ENCODE data around the gene PRDM16.

PRDM16 gene

DNA sequence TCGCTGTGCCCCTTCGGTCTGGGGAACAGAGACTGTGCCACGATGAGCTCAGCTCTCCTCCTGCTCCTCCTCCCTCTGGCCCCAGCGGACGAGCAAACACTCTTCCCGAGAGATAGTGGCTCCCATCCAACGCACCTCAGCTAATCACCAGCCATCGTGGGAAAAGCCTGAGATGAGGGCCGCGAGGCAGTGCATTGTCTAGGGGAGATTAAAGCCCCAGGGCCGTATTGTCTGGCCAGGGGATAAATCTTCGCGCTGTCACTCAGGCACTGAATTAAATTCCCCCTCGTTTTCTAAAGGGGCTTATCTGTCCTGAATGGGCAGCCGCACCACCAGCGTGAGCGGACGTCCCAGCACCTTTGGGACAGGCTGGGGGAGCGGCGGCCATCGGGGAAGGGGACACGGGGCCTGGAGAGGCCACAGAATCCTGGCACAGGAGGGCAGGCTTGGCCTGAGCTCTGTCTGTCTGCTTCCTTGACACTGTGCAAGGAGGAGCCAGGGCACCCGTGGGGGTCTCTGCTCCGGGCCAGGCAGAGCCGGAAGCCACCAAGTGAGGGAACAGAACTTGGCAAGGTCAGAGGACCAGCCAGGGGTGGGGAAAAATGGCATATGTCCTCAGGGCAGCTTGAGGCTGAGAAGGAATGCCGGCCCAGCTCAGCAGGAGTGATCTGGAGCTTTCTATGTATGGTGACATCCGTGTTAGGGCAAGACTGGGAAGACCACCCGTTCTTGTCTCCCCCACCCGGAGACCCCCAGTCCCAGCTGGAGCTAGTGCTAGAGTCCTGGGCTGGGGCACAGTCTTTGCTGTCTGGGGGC is 32.3 kb downstream of the PRDM16 start:
- H3K4me3 ChIP-seq (ENCODE audit: insufficient read depth in 1 of 2, low read depth in 1 of 2, low read length in 2 of 2) = no peak overlapping the region

DNA sequence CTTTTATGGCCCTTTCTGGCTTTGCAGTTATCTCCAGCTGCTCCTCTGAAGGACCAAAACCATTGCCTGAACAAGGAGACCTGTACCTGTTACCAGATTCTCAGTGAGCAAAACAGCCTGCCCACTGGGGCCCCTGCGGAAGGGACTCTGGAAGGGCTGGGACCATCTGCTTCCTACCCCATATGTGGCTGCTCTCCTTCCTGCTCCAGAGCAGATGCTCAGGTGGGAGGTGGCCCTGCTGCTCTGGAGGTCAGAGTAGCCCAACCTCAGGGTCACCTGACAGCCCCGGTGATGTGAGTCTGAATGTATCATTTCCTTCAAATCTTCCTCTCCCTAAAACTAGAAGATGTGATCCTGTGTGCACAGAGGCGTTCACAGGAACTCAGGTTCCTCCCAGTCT is 33.6 kb downstream of the PRDM16 start:
- H3K36me3 ChIP-seq (ENCODE audit: control insufficient read depth in 1 of 2, insufficient read depth in 2 of 2, low read depth in 1 of 2, low read length in 2 of 2) = no peaks in the 10 kb centered on the region
- no peak overlapping the region for H3K27ac ChIP-seq (ENCODE audit: low read length, poor library complexity, severe bottlenecking)
- no peak overlapping the region for H3K9ac ChIP-seq (ENCODE audit: low read length)
- H2AFZ ChIP-seq (ENCODE audit: low read depth, low read length) = no peak overlapping the region
- H2BK5ac ChIP-seq (ENCODE audit: low read depth, low read length, poor library complexity, severe bottlenecking) = no peak overlapping the region
- H2AK5ac ChIP-seq (ENCODE audit: low read length, severe bottlenecking) = no peak overlapping the region
- no peak overlapping the region for H2BK120ac ChIP-seq (ENCODE audit: low read depth, low read length)
- WGBS = 78% methylated on average over 3 of the region's 3 CpGs
- no peak overlapping the region for H3K4me2 ChIP-seq (ENCODE audit: low read length, poor library complexity, severe bottlenecking)
- no peak overlapping the region for H4K8ac ChIP-seq (ENCODE audit: low read length)
- no peaks in the 10 kb centered on the region for H3K4me1 ChIP-seq (ENCODE audit: control insufficient read depth, insufficient read depth, low read depth, low read length)
- H2BK15ac ChIP-seq (ENCODE audit: low read depth, poor library complexity, severe bottlenecking) = no peak overlapping the region
- H2BK12ac ChIP-seq (ENCODE audit: low read length in 2 of 2) = no peak overlapping the region
- H3K4me3 ChIP-seq (ENCODE audit: insufficient read depth in 1 of 2, low read depth in 1 of 2, low read length in 2 of 2) = no peak overlapping the region
- H3K18ac ChIP-seq (ENCODE audit: low read depth in 1 of 2, low read length in 2 of 2) = no peak overlapping the region
- H3K4ac ChIP-seq (ENCODE audit: low read depth in 1 of 2, low read length in 2 of 2) = no peak overlapping the region
- no peak overlapping the region for H3K23ac ChIP-seq (ENCODE audit: low read length in 2 of 2)
- H3K9me3 ChIP-seq (ENCODE audit: control insufficient read depth, low read length) = peaks cover 1% of the 10 kb centered on the region
- H3K27me3 ChIP-seq (ENCODE audit: control insufficient read depth in 1 of 2, insufficient read depth in 1 of 2, low read length in 2 of 2) = peaks cover 0 to 29% of the 10 kb centered on the region in 2 experiments
- no peaks in the 10 kb centered on the region for H3K79me1 ChIP-seq (replicated peaks; ENCODE audit: low read length, poor library complexity, severe bottlenecking)
- no peak overlapping the region for H4K91ac ChIP-seq (ENCODE audit: low read length)
- H3K14ac ChIP-seq (ENCODE audit: low read length in 2 of 2) = no peak overlapping the region
- DNase-seq = no peak

More for the DNA sequence above, 32.3 kb downstream of the PRDM16 start:
- Histone ChIP-seq H2AFZ (ENCODE audit: low read depth, low read length) (no peak overlapping the region), H3K4me1 (ENCODE audit: control insufficient read depth, insufficient read depth, low read depth, low read length) (no peaks in the 10 kb centered on the region), H3K27me3 (ENCODE audit: control insufficient read depth in 1 of 2, insufficient read depth in 1 of 2, low read length in 2 of 2) (peaks cover 0 to 37% of the 10 kb centered on the region in 2 experiments), H2AK5ac (ENCODE audit: low read length, severe bottlenecking) (no peak overlapping the region), H2BK12ac (ENCODE audit: low read length in 2 of 2) (no peak overlapping the region), H2BK15ac (ENCODE audit: low read depth, poor library complexity, severe bottlenecking) (no peak overlapping the region), H3K14ac (ENCODE audit: low read length in 2 of 2) (no peak overlapping the region), H3K23ac (ENCODE audit: low read length in 2 of 2) (no peak overlapping the region), H2BK120ac (ENCODE audit: low read depth, low read length) (no peak overlapping the region), H3K18ac (ENCODE audit: low read depth in 1 of 2, low read length in 2 of 2) (no peak overlapping the region), H2BK5ac (ENCODE audit: low read depth, low read length, poor library complexity, severe bottlenecking) (no peak overlapping the region), H3K9me3 (ENCODE audit: control insufficient read depth, low read length) (no peaks in the 10 kb centered on the region), H4K8ac (ENCODE audit: low read length) (no peak overlapping the region), H3K9ac (ENCODE audit: low read length) (no peak overlapping the region), H3K27ac (ENCODE audit: low read length, poor library complexity, severe bottlenecking) (no peak overlapping the region), H4K91ac (ENCODE audit: low read length) (no peak overlapping the region), H3K79me1 (replicated peaks; ENCODE audit: low read length, poor library complexity, severe bottlenecking) (no peaks in the 10 kb centered on the region), H3K4ac (ENCODE audit: low read depth in 1 of 2, low read length in 2 of 2) (no peak overlapping the region), H3K36me3 (ENCODE audit: control insufficient read depth in 1 of 2, insufficient read depth in 2 of 2, low read depth in 1 of 2, low read length in 2 of 2) (no peaks in the 10 kb centered on the region), H3K4me2 (ENCODE audit: low read length, poor library complexity, severe bottlenecking) (no peak overlapping the region)
- 85% methylated on average over 29 of the region's 29 CpGs for whole genome bisulfite sequencing
- DNase-seq = no peak

DNA sequence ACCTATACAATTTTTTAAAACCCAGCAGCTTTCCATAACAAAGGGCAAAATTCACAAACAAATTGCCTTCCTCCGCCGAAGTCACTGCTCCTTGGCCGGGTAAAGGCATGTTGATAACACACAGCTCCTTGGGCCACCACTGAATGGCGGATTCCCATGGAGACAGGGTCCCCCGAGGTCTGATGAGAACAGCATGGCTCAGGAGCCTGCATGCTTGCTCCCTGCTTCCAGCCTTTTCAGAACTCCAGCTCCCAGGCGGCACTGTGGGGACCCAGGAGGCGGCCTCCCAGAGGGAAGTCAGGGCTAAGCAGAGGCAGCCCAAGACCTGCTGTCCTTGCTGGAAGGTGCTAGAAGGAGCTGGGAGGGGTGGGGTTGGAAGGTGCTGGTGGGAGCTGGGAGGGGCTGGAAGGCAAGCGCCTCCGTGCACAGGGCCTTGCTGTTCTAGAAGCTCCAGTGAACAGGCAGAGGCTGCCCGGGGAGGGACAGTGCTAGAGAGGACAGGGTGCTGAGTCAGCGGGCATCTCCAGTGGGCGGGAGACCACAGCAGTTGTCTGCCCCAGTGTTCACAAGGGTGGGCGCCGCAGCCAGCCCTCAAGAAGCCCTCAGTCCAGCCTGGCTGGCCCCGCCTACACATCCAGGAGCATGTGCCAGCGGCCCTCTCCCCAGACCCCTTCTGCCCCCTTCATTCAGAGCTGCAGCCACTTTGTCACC is 35.1 kb downstream of the PRDM16 start:
- Histone ChIP-seq H3K79me1 (replicated peaks; ENCODE audit: low read length, poor library complexity, severe bottlenecking) (no peaks in the 10 kb centered on the region), H2BK5ac (ENCODE audit: low read depth, low read length, poor library complexity, severe bottlenecking) (no peak overlapping the region), H3K4me2 (ENCODE audit: low read length, poor library complexity, severe bottlenecking) (no peak overlapping the region), H2BK12ac (ENCODE audit: low read length in 2 of 2) (no peak overlapping the region), H3K4ac (ENCODE audit: low read depth in 1 of 2, low read length in 2 of 2) (no peak overlapping the region), H3K9me3 (ENCODE audit: control insufficient read depth, low read length) (peaks cover 11% of the 10 kb centered on the region), H4K8ac (ENCODE audit: low read length) (no peak overlapping the region), H2AFZ (ENCODE audit: low read depth, low read length) (no peak overlapping the region), H3K27me3 (ENCODE audit: control insufficient read depth in 1 of 2, insufficient read depth in 1 of 2, low read length in 2 of 2) (peaks cover 0 to 40% of the 10 kb centered on the region in 2 experiments), H2BK120ac (ENCODE audit: low read depth, low read length) (no peak overlapping the region), H3K18ac (ENCODE audit: low read depth in 1 of 2, low read length in 2 of 2) (no peak overlapping the region), H3K4me3 (ENCODE audit: insufficient read depth in 1 of 2, low read depth in 1 of 2, low read length in 2 of 2) (no peak overlapping the region), H3K9ac (ENCODE audit: low read length) (no peak overlapping the region), H2BK15ac (ENCODE audit: low read depth, poor library complexity, severe bottlenecking) (no peak overlapping the region), H3K27ac (ENCODE audit: low read length, poor library complexity, severe bottlenecking) (no peak overlapping the region), H3K4me1 (ENCODE audit: control insufficient read depth, insufficient read depth, low read depth, low read length) (no peaks in the 10 kb centered on the region), H3K23ac (ENCODE audit: low read length in 2 of 2) (no peak overlapping the region), H4K91ac (ENCODE audit: low read length) (no peak overlapping the region), H3K14ac (ENCODE audit: low read length in 2 of 2) (no peak overlapping the region), H2AK5ac (ENCODE audit: low read length, severe bottlenecking) (no peak overlapping the region), H3K36me3 (ENCODE audit: control insufficient read depth in 1 of 2, insufficient read depth in 2 of 2, low read depth in 1 of 2, low read length in 2 of 2) (no peaks in the 10 kb centered on the region)
- 78% methylated on average over 16 of the region's 16 CpGs for WGBS
- DNase-seq = no peak

DNA sequence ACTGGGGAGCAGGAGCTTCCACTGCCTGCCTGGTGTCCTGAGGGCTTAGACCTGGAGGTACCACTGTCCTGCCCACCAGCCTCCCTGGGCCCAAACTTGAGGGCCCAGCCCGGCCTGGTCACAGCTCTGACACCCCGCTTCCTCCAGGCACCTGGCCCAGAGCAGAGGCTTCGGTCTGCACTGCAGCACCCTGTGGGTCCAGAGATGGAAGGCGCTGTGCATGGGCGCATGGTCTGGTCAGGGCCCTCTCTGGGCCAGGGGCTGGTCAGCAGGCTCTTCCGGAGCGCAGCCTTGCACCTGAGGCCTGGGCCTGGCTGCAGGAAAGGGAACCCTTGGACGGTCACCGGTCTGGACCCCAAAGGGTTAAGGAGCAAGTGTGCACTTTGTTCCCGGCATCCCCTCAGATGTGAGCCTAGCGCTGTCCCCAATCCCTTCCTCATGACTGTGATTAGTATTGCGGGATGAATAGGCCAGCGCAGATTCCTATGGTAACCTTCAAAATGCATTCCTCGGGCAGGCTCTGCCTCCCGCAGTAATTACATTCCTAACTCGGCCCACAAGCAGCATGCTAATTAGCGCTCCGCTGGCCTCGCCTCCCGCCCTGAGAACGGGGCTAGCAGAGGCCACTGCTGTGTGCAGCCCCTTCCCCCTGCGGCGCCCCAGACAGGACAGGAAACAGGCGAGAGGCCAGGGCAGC is 36.3 kb downstream of the PRDM16 start:
- Histone ChIP-seq H3K4ac (ENCODE audit: low read depth in 1 of 2, low read length in 2 of 2) (no peak overlapping the region), H2BK5ac (ENCODE audit: low read depth, low read length, poor library complexity, severe bottlenecking) (no peak overlapping the region), H3K4me3 (ENCODE audit: insufficient read depth in 1 of 2, low read depth in 1 of 2, low read length in 2 of 2) (no peak overlapping the region), H3K14ac (ENCODE audit: low read length in 2 of 2) (no peak overlapping the region), H3K4me2 (ENCODE audit: low read length, poor library complexity, severe bottlenecking) (no peak overlapping the region), H3K18ac (ENCODE audit: low read depth in 1 of 2, low read length in 2 of 2) (no peak overlapping the region), H3K36me3 (ENCODE audit: control insufficient read depth in 1 of 2, insufficient read depth in 2 of 2, low read depth in 1 of 2, low read length in 2 of 2) (no peaks in the 10 kb centered on the region), H2AFZ (ENCODE audit: low read depth, low read length) (no peak overlapping the region), H4K8ac (ENCODE audit: low read length) (no peak overlapping the region), H2AK5ac (ENCODE audit: low read length, severe bottlenecking) (no peak overlapping the region), H3K27me3 (ENCODE audit: control insufficient read depth in 1 of 2, insufficient read depth in 1 of 2, low read length in 2 of 2) (peaks cover 0 to 39% of the 10 kb centered on the region in 2 experiments), H2BK12ac (ENCODE audit: low read length in 2 of 2) (no peak overlapping the region), H2BK15ac (ENCODE audit: low read depth, poor library complexity, severe bottlenecking) (no peak overlapping the region), H2BK120ac (ENCODE audit: low read depth, low read length) (no peak overlapping the region), H3K4me1 (ENCODE audit: control insufficient read depth, insufficient read depth, low read depth, low read length) (no peaks in the 10 kb centered on the region), H3K23ac (ENCODE audit: low read length in 2 of 2) (no peak overlapping the region), H3K9me3 (ENCODE audit: control insufficient read depth, low read length) (peaks cover 11% of the 10 kb centered on the region), H4K91ac (ENCODE audit: low read length) (no peak overlapping the region), H3K27ac (ENCODE audit: low read length, poor library complexity, severe bottlenecking) (no peak overlapping the region), H3K9ac (ENCODE audit: low read length) (no peak overlapping the region), H3K79me1 (replicated peaks; ENCODE audit: low read length, poor library complexity, severe bottlenecking) (no peaks in the 10 kb centered on the region)
- 32% methylated on average over 24 of the region's 24 CpGs for WGBS
- DNase-seq = no peak
